Spleen (tissue), 7 donors: ENCODE results near the gene PXK.

Experiments used
- POLR2A ChIP-seq, 3 donors: fragments of 450-650 bp; IDR thresholded peaks; one replicate each; pipeline ENCODE4 v1.5.1; 2017; ENCODE audit warnings: antibody characterized with exemption in 3 of 3, mild to moderate bottlenecking in 1 of 3
- TF ChIP-seq, protein P1 (sequence below), 11 experiments: fragments of 200-600 bp in 7 of 11; fragments of 450-650 bp in 4 of 11; sonication (generic) in 4 of 11; IDR thresholded peaks in 8 of 11; conservative IDR thresholded peaks in 3 of 11; 1 replicate in 7 of 11; 2 replicates in 4 of 11; pipeline versions ENCODE4 v1.4.0 to v1.8.0; 2016 to 2021; ENCODE audit warnings: antibody characterized with exemption in 11 of 11, inconsistent platforms in 4 of 11, mild to moderate bottlenecking in 1 of 11
- donor health status: DM: no; HTN: no; CAD: no; lungs with moderate emphysema.
- donor health status: DM: no; HTN: no; CAD: no.
- donor health status: DM: no; HTN: no; CAD: no.

DNA sequence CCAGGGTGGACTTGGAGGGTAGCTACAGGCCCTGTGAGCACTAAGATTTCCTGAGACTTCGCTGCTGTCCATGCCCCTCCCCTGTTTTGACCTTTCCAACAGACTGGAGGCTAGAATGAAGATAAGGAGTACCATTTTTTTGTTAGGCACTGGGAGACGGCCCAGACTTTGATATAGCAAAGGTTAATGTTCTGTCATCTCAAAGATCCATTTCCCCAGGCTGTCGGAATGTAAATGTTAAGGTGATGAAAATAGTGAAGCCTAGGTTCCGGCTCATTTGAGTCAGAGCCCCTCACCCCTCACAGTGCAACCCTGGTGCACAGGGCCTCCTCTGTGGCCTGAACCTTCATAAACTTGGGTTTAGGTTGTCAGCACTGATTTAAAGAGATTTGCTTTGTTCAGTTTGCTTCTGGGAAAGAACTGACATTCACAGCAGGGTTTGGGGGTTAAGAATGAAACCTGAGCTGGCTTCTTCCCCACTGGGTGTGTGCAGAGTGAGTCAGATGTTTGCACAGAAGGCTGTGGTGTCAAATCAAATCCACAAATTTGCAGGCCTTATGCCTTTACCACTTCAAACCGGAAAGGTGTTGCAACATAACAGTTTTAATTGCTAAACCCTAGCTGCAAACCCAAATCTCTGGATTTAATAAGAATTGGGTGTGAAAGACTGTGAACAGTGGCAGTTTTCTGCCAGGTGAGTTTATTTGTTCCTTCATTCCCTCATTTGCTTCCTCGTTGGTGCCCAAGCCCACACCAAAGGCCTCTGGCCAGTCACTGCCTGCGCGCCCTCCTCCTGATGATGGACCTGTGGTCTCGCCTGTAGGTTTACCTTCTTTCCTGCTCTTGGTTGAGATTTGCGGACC, 138.6 kb downstream of the PXK start:
- TF ChIP-seq, protein P1, sequence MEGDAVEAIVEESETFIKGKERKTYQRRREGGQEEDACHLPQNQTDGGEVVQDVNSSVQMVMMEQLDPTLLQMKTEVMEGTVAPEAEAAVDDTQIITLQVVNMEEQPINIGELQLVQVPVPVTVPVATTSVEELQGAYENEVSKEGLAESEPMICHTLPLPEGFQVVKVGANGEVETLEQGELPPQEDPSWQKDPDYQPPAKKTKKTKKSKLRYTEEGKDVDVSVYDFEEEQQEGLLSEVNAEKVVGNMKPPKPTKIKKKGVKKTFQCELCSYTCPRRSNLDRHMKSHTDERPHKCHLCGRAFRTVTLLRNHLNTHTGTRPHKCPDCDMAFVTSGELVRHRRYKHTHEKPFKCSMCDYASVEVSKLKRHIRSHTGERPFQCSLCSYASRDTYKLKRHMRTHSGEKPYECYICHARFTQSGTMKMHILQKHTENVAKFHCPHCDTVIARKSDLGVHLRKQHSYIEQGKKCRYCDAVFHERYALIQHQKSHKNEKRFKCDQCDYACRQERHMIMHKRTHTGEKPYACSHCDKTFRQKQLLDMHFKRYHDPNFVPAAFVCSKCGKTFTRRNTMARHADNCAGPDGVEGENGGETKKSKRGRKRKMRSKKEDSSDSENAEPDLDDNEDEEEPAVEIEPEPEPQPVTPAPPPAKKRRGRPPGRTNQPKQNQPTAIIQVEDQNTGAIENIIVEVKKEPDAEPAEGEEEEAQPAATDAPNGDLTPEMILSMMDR (IDR thresholded peaks at IDR 0.05 in 8 of 11, conservative IDR thresholded peaks at IDR 0.05 in 3 of 11): no peak
- no peak for TF ChIP-seq POLR2A (IDR thresholded peaks at IDR 0.05)
